Caco-2 (cell line): Measurements from ENCODE around the gene TRAPPC11. TPM values are rescaled to one million over a fixed set of nuclear protein-coding genes. Genes with fewer than 3 reads are reported as not detected.

ENCODE experiments used
- BruUV-seq: library from RNA; stranded (reverse); fragments of 400-500 nt; replicated peaks from 2 replicates; lab custom pipeline; 2021; lab: Mats Ljungman, UMichigan
- CTCF ChIA-PET: fragments of 300-600 bp; sonication (Branson Sonifier 250); formaldehyde crosslinking; loops from one replicate; lab custom pipeline; 2022; ENCODE audit warnings: antibody characterized with exemption; lab: Charles Lee
- POLR2A ChIA-PET: fragments of 300-600 bp; sonication (Branson Sonifier 250); formaldehyde crosslinking; loops from one replicate; lab custom pipeline; 2022; ENCODE audit warnings: antibody characterized with exemption; lab: Charles Lee
- DNase-seq, 2 experiments: peaks; one replicate each; pipeline versions ENCODE4 v3.0.0 to v3.0.0-alpha.2; 2020 to 2022
- H3K27me3 ChIP-seq: replicated peaks from 2 replicates; pipeline ENCODE4 v1.6.0; 2011; ENCODE audit warnings: low read length; ENCODE audit not compliant: control insufficient read depth, insufficient read depth
- H3K36me3 ChIP-seq: 2 replicates; pipeline ENCODE4 v1.5.1; 2011; ENCODE audit warnings: low read length; ENCODE audit not compliant: control insufficient read depth, insufficient read depth
- H3K4me1 ChIP-seq: fragments of 250-450 bp; sonication (Bioruptor Pico); 2 replicates; pipeline ENCODE4 v1.5.1; 2020; ENCODE audit warnings: mild to moderate bottlenecking
- H3K4me3 ChIP-seq: 2 replicates; pipeline ENCODE4 v1.5.1; 2011; ENCODE audit warnings: low read depth, mild to moderate bottlenecking, control low read depth, low read length
- H3K9me3 ChIP-seq: fragments of 250-450 bp; sonication (Bioruptor Pico); 2 replicates; pipeline ENCODE4 v1.5.1; 2020; ENCODE audit warnings: mild to moderate bottlenecking, moderate library complexity
- H3K27ac Mint-ChIP-seq: one replicate; pipeline ENCODE4 v1.8.0; 2022; ENCODE audit warnings: mixed read lengths; ENCODE audit not compliant: unreplicated experiment
- H3K27me3 Mint-ChIP-seq: one replicate; pipeline ENCODE4 v1.8.0; 2022; ENCODE audit warnings: mixed read lengths; ENCODE audit not compliant: insufficient read depth, unreplicated experiment
- H3K36me3 Mint-ChIP-seq: one replicate; pipeline ENCODE4 v1.8.0; 2022; ENCODE audit warnings: mild to moderate bottlenecking, mixed read lengths; ENCODE audit not compliant: insufficient read depth, unreplicated experiment
- H3K4me1 Mint-ChIP-seq: one replicate; pipeline ENCODE4 v1.8.0; 2022; ENCODE audit warnings: low read depth, mixed read lengths; ENCODE audit not compliant: unreplicated experiment
- H3K4me3 Mint-ChIP-seq: one replicate; pipeline ENCODE4 v1.8.0; 2022; ENCODE audit warnings: mild to moderate bottlenecking, moderate library complexity, mixed read lengths; ENCODE audit not compliant: unreplicated experiment
- H3K9me3 Mint-ChIP-seq: one replicate; pipeline ENCODE4 v1.8.0; 2022; ENCODE audit warnings: mixed read lengths; ENCODE audit not compliant: unreplicated experiment
- CTCF ChIP-seq, 2 experiments: fragments of 200-600 bp in 1 of 2; IDR thresholded peaks; 1 replicate in 1 of 2; 2 replicates in 1 of 2; pipeline versions ENCODE4 v1.5.1 to v1.8.0; 2011 to 2022; ENCODE audit warnings: antibody characterized with exemption in 1 of 2, control low read depth in 1 of 2, inconsistent platforms in 1 of 2, low read depth in 1 of 2, low read length in 1 of 2, mild to moderate bottlenecking in 1 of 2, moderate library complexity in 1 of 2; ENCODE audit not compliant: insufficient read depth in 1 of 2, severe bottlenecking in 1 of 2, unreplicated experiment in 1 of 2
- intact Hi-C: fragments of 100-400 bp; cut with micrococcal nuclease; formaldehyde crosslinking; loops from one replicate; pipeline ENCODE4 v1.10.0; 2022; ENCODE audit not compliant: unreplicated experiment
- total RNA-seq: library from RNA; stranded (reverse); gene quantifications from 2 replicates; pipeline ENCODE4 v1.2.3, GENCODE V29; 2022

The TRAPPC11 gene
- total RNA-seq, 1 experiment from 2014 or later: 25.7 TPM

DNA sequence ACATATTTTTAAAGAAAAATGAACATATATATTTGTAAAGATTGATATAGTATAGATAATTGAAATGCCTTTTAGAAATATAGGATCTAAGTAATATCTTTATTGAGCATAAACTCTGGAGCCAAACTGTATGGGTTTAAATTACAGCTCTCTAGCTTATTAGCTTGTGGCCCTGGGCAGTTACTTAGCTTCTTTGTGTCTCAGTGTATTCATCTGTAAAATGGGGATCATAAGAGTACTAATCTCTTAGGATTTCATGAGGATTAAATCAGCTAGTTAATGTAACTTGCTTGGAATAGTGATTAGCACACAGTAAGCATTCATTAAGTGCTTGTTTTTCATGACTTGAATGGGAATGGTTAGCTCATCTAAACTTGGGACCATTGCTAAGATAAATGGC is 32.8 kb downstream of the TRAPPC11 start:
- Mint-ChIP-seq H3K27ac (no peak overlapping the region), H3K4me3 (no peak overlapping the region), H3K4me1 (no peaks in the 10 kb centered on the region), H3K36me3 (peaks cover 54% of the 10 kb centered on the region), H3K9me3 (no peaks in the 10 kb centered on the region), H3K27me3 (no peaks in the 10 kb centered on the region)
- no TSS peak for BruUV-seq
- no peaks in the 10 kb centered on the region; the same call in 1 of the 2 replicates for H3K36me3 ChIP-seq
- H3K4me1 ChIP-seq: no peaks in the 10 kb centered on the region
- no peak overlapping the region for H3K4me3 ChIP-seq
- ChIA-PET CTCF (interaction anchor here (0.6 to 0.7 kb wide), 2 partner anchors 38 to 49 kb away, joined by 3 read pairs; no protein-coding TSS in a partner anchor), POLR2A (no interaction called here)
- DNase-seq: no peak
- no peaks in the 10 kb centered on the region for H3K9me3 ChIP-seq
- no peaks in the 10 kb centered on the region for H3K27me3 ChIP-seq
- TF ChIP-seq CTCF (IDR thresholded peaks at IDR 0.05; ENCODE audit: insufficient read depth in 1 of 2, low read depth in 1 of 2, low read length in 1 of 2, severe bottlenecking in 1 of 2, unreplicated experiment in 1 of 2): no peak
- intact Hi-C loops: no loop called here

DNA sequence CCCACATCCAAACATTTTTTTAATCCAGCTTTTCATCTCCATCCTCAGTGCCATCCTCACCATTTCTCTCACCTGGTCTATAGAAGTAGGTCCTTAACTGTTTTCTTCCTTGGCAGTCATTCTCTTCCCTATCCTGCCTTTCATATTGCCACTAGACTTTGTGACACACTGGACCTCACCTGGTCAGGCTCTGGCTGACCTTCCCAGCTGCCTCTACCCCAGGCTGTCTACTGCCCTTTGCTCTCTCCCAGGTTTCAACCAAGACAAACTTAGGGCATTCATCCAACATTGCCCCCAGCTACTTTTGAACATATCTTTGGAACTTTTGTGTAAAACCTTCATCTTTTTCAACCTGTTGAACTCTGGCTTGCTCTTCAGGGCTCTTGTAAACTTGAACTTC is 39.8 kb downstream of the TRAPPC11 start:
- no peak overlapping the region for H3K4me3 Mint-ChIP-seq
- intact Hi-C loops: no loop called here
- Histone ChIP-seq H3K27me3 (no peaks in the 10 kb centered on the region), H3K4me1 (no peaks in the 10 kb centered on the region), H3K4me3 (no peak overlapping the region), H3K36me3 (peaks cover 3% of the 10 kb centered on the region), H3K9me3 (no peaks in the 10 kb centered on the region)
- TF ChIP-seq CTCF (IDR thresholded peaks at IDR 0.05; ENCODE audit: insufficient read depth in 1 of 2, low read depth in 1 of 2, low read length in 1 of 2, severe bottlenecking in 1 of 2, unreplicated experiment in 1 of 2): no peak
- CTCF ChIA-PET: no interaction called here
- no peak overlapping the region for H3K27ac Mint-ChIP-seq
- POLR2A ChIA-PET: no interaction called here
- no peak for DNase-seq
- H3K36me3 Mint-ChIP-seq: peaks cover 56% of the 10 kb centered on the region
- no peaks in the 10 kb centered on the region for H3K9me3 Mint-ChIP-seq
- BruUV-seq: no TSS peak
- no peaks in the 10 kb centered on the region for H3K4me1 Mint-ChIP-seq
- H3K27me3 Mint-ChIP-seq: no peaks in the 10 kb centered on the region

GRCh38 chr4:183700407-183700806 is 41.3 kb downstream of the TRAPPC11 start:
- no peaks in the 10 kb centered on the region for H3K9me3 ChIP-seq
- POLR2A ChIA-PET: no interaction called here
- CTCF ChIA-PET: no interaction called here
- no TSS peak for BruUV-seq
- no peaks in the 10 kb centered on the region for H3K4me1 ChIP-seq
- H3K36me3 Mint-ChIP-seq: peaks cover 48% of the 10 kb centered on the region
- no peaks in the 10 kb centered on the region for H3K27me3 ChIP-seq
- H3K27ac Mint-ChIP-seq: no peak overlapping the region
- TF ChIP-seq CTCF (IDR thresholded peaks at IDR 0.05; ENCODE audit: insufficient read depth in 1 of 2, low read depth in 1 of 2, low read length in 1 of 2, severe bottlenecking in 1 of 2, unreplicated experiment in 1 of 2): no peak
- H3K4me3 ChIP-seq: no peak overlapping the region
- intact Hi-C loops: no loop called here
- H3K4me1 Mint-ChIP-seq: no peaks in the 10 kb centered on the region
- H3K27me3 Mint-ChIP-seq: no peaks in the 10 kb centered on the region
- no peak for DNase-seq
- no peaks in the 10 kb centered on the region for H3K9me3 Mint-ChIP-seq
- peaks cover 3% of the 10 kb centered on the region for H3K36me3 ChIP-seq
- no peak overlapping the region for H3K4me3 Mint-ChIP-seq
